Measurements from ENCODE around the gene PASK. TPM values are rescaled to one million over a fixed set of nuclear protein-coding genes. Genes with fewer than 3 reads are reported as not detected.

The PASK gene
- polyA plus RNA-seq, 1 experiment: 2.0 TPM

GRCh38 chr2:241102239-241102803, 47.0 kb downstream of the PASK start, which contains the start of gene MTERF4:
Gene MTERF4 (minus strand): TSS chr2:241102287. CDS start chr2:241102273, 14 bp downstream.
- ChIA-PET CTCF (interaction anchor here (1.5 kb wide), 1 partner anchor 187 kb away, joined by 3 read pairs; no protein-coding TSS in a partner anchor), POLR2A (interaction anchor here (0.8 to 1.2 kb wide), 3 partner anchors 47 to 213 kb away, joined by 3 to 8 read pairs (median 3); partner anchors contain the start of gene PASK)
- peak; percentile 8 for DNase-seq (ENCODE audit: low read depth, low spot score)
- H3K9me3 ChIP-seq (ENCODE audit: control insufficient read depth, insufficient read depth, low read length): no peaks in the 10 kb centered on the region
- H3K27ac ChIP-seq (ENCODE audit: low read depth, low read length): peak within 1 kb of the TSS; percentile 48
- TF ChIP-seq, protein P1, sequence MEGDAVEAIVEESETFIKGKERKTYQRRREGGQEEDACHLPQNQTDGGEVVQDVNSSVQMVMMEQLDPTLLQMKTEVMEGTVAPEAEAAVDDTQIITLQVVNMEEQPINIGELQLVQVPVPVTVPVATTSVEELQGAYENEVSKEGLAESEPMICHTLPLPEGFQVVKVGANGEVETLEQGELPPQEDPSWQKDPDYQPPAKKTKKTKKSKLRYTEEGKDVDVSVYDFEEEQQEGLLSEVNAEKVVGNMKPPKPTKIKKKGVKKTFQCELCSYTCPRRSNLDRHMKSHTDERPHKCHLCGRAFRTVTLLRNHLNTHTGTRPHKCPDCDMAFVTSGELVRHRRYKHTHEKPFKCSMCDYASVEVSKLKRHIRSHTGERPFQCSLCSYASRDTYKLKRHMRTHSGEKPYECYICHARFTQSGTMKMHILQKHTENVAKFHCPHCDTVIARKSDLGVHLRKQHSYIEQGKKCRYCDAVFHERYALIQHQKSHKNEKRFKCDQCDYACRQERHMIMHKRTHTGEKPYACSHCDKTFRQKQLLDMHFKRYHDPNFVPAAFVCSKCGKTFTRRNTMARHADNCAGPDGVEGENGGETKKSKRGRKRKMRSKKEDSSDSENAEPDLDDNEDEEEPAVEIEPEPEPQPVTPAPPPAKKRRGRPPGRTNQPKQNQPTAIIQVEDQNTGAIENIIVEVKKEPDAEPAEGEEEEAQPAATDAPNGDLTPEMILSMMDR (IDR thresholded peaks at IDR 0.05; ENCODE audit: low read depth, low read length): no peak
- H3K27me3 ChIP-seq (ENCODE audit: control insufficient read depth, insufficient read depth, low read length): no peaks in the 10 kb centered on the region
- H3K4me3 ChIP-seq (ENCODE audit: low read depth, low read length): peak within 1 kb of the TSS; percentile 83

DNA sequence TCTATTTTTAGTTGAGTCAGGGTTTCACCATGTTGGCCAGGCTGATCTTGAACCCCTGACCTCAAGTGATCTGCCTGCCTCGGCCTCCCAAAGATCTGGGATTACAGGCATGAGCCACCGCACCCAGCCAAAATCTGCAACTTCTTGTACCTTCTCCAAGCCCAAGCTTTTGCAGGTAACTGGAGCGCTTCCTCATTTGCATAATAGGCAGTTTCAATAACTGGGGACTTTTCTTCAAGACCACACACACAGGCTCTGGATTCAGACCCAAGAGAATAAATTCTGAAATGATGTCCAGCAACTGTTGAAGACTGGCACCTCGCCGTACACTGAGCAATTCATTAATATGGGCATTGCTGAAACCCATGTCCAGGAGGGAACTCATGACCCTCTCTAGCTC, 50.0 kb downstream of the PASK start:
- ChIA-PET POLR2A (no interaction called here), CTCF (no interaction called here)
- TF ChIP-seq, protein P1 (IDR thresholded peaks at IDR 0.05; ENCODE audit: low read depth, low read length): no peak
- no peaks in the 10 kb centered on the region for H3K27me3 ChIP-seq (ENCODE audit: control insufficient read depth, insufficient read depth, low read length)
- H3K9me3 ChIP-seq (ENCODE audit: control insufficient read depth, insufficient read depth, low read length): no peaks in the 10 kb centered on the region
- H3K27ac ChIP-seq (ENCODE audit: low read depth, low read length): no peak overlapping the region
- H3K4me3 ChIP-seq (ENCODE audit: low read depth, low read length): no peak overlapping the region
- no peak for DNase-seq (ENCODE audit: low read depth, low spot score)

DNA sequence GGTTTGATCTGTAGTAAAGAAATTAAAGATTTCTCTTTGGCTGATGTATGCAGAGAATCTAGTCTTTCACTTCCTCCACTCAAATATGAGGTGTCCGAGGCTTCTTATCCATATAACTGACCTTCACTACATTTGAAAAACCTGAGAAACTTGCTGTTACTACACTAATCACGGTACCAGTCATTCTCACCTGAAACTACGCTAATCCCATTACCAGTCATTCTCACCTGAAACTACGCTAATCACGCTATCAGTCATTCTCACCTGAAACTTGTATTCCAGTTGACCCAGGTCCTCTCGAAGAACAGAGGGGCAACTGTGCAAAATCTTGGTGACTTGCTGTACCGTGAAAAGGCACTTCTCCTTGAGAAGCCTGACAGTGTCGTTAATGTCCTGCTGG, 52.3 kb downstream of the PASK start:
- H3K27me3 ChIP-seq (ENCODE audit: control insufficient read depth, insufficient read depth, low read length): no peaks in the 10 kb centered on the region
- H3K9me3 ChIP-seq (ENCODE audit: control insufficient read depth, insufficient read depth, low read length): no peaks in the 10 kb centered on the region
- no peak overlapping the region for H3K27ac ChIP-seq (ENCODE audit: low read depth, low read length)
- H3K4me3 ChIP-seq (ENCODE audit: low read depth, low read length): no peak overlapping the region
- ChIA-PET CTCF (no interaction called here), POLR2A (no interaction called here)
- DNase-seq (ENCODE audit: low read depth, low spot score): no peak
- TF ChIP-seq, protein P1 (IDR thresholded peaks at IDR 0.05; ENCODE audit: low read depth, low read length): no peak

DNA sequence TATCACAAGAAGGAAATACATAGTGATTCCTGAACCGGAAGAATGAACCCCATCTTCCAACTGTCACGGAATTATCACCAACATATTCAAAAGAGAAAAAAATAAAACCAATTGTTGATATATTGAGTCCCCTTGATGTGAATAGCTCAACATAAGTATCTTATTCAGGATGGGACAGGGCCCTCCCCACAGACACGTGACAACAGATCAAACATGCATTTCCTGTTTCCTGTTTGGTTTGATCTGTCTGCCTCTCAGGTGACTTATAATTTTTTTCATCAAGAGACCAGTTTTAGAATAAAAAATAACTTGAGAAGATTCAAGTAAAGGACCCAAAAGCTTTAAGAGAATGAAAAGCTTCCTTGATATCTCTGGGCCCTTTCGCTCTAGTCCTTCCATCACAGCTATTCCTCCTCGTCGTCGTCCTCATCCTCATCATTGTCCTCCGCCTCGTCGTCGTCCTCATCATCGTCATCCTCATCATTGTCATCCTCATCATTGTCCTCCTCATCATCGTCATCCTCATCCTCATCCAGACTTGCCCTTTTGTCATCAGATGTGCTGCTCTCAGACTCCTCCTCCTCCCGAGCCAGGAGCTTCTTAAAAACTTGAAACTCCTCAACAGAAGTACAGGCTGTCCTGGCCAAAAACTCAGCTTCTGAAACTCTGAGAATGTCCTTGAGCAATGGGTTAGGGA, 53.5 kb downstream of the PASK start:
- TF ChIP-seq, protein P1 (IDR thresholded peaks at IDR 0.05; ENCODE audit: low read depth, low read length): no peak
- no peak for DNase-seq (ENCODE audit: low read depth, low spot score)
- Histone ChIP-seq H3K27me3 (ENCODE audit: control insufficient read depth, insufficient read depth, low read length) (no peaks in the 10 kb centered on the region), H3K9me3 (ENCODE audit: control insufficient read depth, insufficient read depth, low read length) (no peaks in the 10 kb centered on the region), H3K27ac (ENCODE audit: low read depth, low read length) (no peak overlapping the region), H3K4me3 (ENCODE audit: low read depth, low read length) (no peak overlapping the region)
- ChIA-PET CTCF (interaction anchor here (2.0 kb wide), 1 partner anchor 18 kb away, joined by 5 read pairs; no protein-coding TSS in a partner anchor), POLR2A (no interaction called here)

DNA sequence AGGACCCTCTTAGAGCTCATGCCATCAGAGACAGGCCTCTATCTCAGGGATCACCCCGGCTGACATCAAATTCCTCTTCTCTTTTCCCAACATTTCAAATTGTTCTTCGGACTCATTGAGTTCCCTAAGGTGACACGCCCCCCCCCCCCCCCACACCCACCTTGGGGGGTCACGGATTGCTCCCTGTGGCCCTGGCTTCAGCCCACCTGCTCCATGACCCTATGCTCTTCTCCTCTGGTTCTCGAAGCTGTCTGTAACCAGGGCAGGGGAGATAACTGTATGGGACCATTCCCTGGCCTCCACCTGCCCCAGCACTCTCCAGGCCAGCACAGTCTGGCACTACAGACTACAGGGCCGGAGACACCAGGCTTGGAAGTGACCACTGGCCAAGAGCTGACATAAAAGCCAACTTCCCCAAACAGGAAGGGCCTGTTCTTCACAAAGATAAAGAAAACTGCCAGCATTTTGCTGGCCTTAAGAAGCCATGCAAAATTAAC, 54.3 kb downstream of the PASK start:
- ChIA-PET POLR2A (no interaction called here), CTCF (interaction anchor here (2.0 kb wide), 1 partner anchor 17 kb away, joined by 5 read pairs; no protein-coding TSS in a partner anchor)
- DNase-seq (ENCODE audit: low read depth, low spot score): no peak
- no peak overlapping the region for H3K27ac ChIP-seq (ENCODE audit: low read depth, low read length)
- H3K27me3 ChIP-seq (ENCODE audit: control insufficient read depth, insufficient read depth, low read length): no peaks in the 10 kb centered on the region
- H3K9me3 ChIP-seq (ENCODE audit: control insufficient read depth, insufficient read depth, low read length): no peaks in the 10 kb centered on the region
- no peak overlapping the region for H3K4me3 ChIP-seq (ENCODE audit: low read depth, low read length)
- TF ChIP-seq, protein P1 (IDR thresholded peaks at IDR 0.05; ENCODE audit: low read depth, low read length): no peak
